Adrenal gland (tissue), 5 donors: Measurements from ENCODE around the gene SLC45A3.

Experiments
- CTCF ChIP-seq, 6 experiments: fragments of 450-650 bp in 4 of 6; fragments of 200-600 bp in 2 of 6; sonication (generic) in 1 of 6; IDR thresholded peaks; 1 replicate in 5 of 6; 2 replicates in 1 of 6; pipeline versions ENCODE4 v1.5.1 to v1.8.0; 2016 to 2021; ENCODE audit warnings: antibody characterized with exemption in 6 of 6, mild to moderate bottlenecking in 2 of 6, moderate library complexity in 1 of 6
- POLR2A ChIP-seq, 2 donors: fragments of 450-650 bp; IDR thresholded peaks; one replicate each; pipeline ENCODE4 v1.6.1; 2017; ENCODE audit warnings: antibody characterized with exemption in 2 of 2, mild to moderate bottlenecking in 2 of 2, moderate library complexity in 1 of 2
- donor health status: DM: no; HTN: no; CAD: no.

- TF ChIP-seq POLR2A (IDR thresholded peaks at IDR 0.05) (no peak), CTCF (IDR thresholded peaks at IDR 0.05) (no peak)
These were observed 6.9 kb upstream of the SLC45A3 start for GRCh38 chr1:205687242-205687641.
